HepG2 (cell line): ENCODE data around the gene STAMBPL1. TPM values are rescaled to one million over a fixed set of nuclear protein-coding genes. Genes with fewer than 3 reads are reported as not detected.
A peak's percentile ranks its signal among the peaks of the same experiment; 100 is the strongest.

Source experiments
- AKNA ChIP-seq: sonication (generic); formaldehyde crosslinking; IDR thresholded peaks from 2 replicates; pipeline ENCODE4 v1.4.0; 2020; ENCODE audit warnings: missing genetic modification reagents, borderline replicate concordance
- EHMT2 ChIP-seq: fragments of 200-600 bp; sonication (generic); IDR thresholded peaks from 2 replicates; pipeline ENCODE4 v1.7.0; 2017; ENCODE audit warnings: antibody characterized with exemption, low read depth, low read length, borderline replicate concordance
- HHEX ChIP-seq: IDR thresholded peaks from 2 replicates; pipeline ENCODE4 v1.6.1; 2016; ENCODE audit warnings: control low read depth
- JUNB ChIP-seq: sonication (generic); formaldehyde crosslinking; IDR thresholded peaks from 2 replicates; pipeline ENCODE4 v1.8.0; 2022; ENCODE audit warnings: missing genetic modification reagents, mild to moderate bottlenecking, borderline replicate concordance
- JUND ChIP-seq: sonication (generic); formaldehyde crosslinking; IDR thresholded peaks from 2 replicates; pipeline ENCODE4 v1.8.0; 2022; ENCODE audit warnings: mild to moderate bottlenecking, missing genetic modification reagents
- KLF12 ChIP-seq: sonication (generic); formaldehyde crosslinking; IDR thresholded peaks from 2 replicates; pipeline ENCODE4 v1.4.0; 2020; ENCODE audit warnings: missing genetic modification reagents, borderline replicate concordance
- NR3C1 ChIP-seq: sonication (generic); formaldehyde crosslinking; IDR thresholded peaks from 2 replicates; pipeline ENCODE4 v1.4.0; 2020; ENCODE audit warnings: missing genetic modification reagents
- NRL ChIP-seq: sonication (generic); formaldehyde crosslinking; IDR thresholded peaks from 2 replicates; pipeline ENCODE4 v1.5.0; 2020; ENCODE audit warnings: missing genetic modification reagents, mild to moderate bottlenecking, moderate library complexity, borderline replicate concordance
- POGK ChIP-seq: sonication (generic); formaldehyde crosslinking; conservative IDR thresholded peaks from 2 replicates; pipeline ENCODE4 v1.8.0; 2022; ENCODE audit warnings: mild to moderate bottlenecking, moderate library complexity, missing genetic modification reagents
- RFXAP ChIP-seq: sonication (generic); formaldehyde crosslinking; IDR thresholded peaks from 2 replicates; pipeline ENCODE4 v1.4.0; 2020; ENCODE audit warnings: missing genetic modification reagents, borderline replicate concordance
- TMF1 ChIP-seq: sonication (generic); formaldehyde crosslinking; IDR thresholded peaks from 2 replicates; pipeline ENCODE4 v1.8.1; 2022; ENCODE audit warnings: low read depth, missing genetic modification reagents
- ZBTB10 ChIP-seq: sonication (generic); formaldehyde crosslinking; IDR thresholded peaks from 2 replicates; pipeline ENCODE4 v1.4.0; 2020; ENCODE audit warnings: missing genetic modification reagents, borderline replicate concordance
- ZFP41 ChIP-seq: sonication (generic); formaldehyde crosslinking; IDR thresholded peaks from 2 replicates; pipeline ENCODE4 v1.4.0; 2020; ENCODE audit warnings: mild to moderate bottlenecking, missing genetic modification reagents, borderline replicate concordance
- ZNF3 ChIP-seq: IDR thresholded peaks from 2 replicates; pipeline ENCODE4 v1.7.0; 2017; ENCODE audit warnings: inconsistent platforms
- polyA plus RNA-seq, 8 experiments: library from polyadenylated mRNA; depleted of rRNA in 3 of 8; stranded (reverse) in 7 of 8; unstranded in 1 of 8; fragments of >200 nt; fragmentation: Illumina TruSeq in 4 of 8; extraction: Trizol in 4 of 8; gene quantifications; 2 replicates each; pipeline versions ENCODE4 v1.2.1 to v1.2.3, GENCODE V29; 2011 to 2016; ENCODE audit warnings: low read depth in 4 of 8, missing spikeins in 1 of 8, mixed read lengths in 1 of 8; ENCODE audit not compliant: insufficient read depth in 1 of 8
- total RNA-seq, 5 experiments: library from RNA; depleted of rRNA; stranded (reverse); fragments of >200 nt; fragmentation: Illumina TruSeq; extraction: Trizol; gene quantifications; 2 replicates each; pipeline ENCODE4 v1.2.3, GENCODE V29; 2016; ENCODE audit warnings: low read depth in 1 of 5
- TF ChIP-seq, protein P1 (sequence below): sonication (generic); formaldehyde crosslinking; IDR thresholded peaks from 2 replicates; pipeline ENCODE4 v1.8.0; 2022; ENCODE audit warnings: mild to moderate bottlenecking, missing genetic modification reagents
- TF ChIP-seq, protein P2 (sequence below): IDR thresholded peaks from 2 replicates; pipeline ENCODE4 v1.6.1; 2016; ENCODE audit warnings: missing compliant biosample characterization, missing genetic modification reagents, borderline replicate concordance

The STAMBPL1 gene
- total and polyA plus RNA-seq, 2 of the 13 experiments (the other 11 are each of a cell fraction or from before 2014, with no cell fraction given), result 1.4 to 1.5 TPM

- TF ChIP-seq ZBTB10 (CRISPR knock-in tag), result no peak
- no peak for TF ChIP-seq AKNA (CRISPR knock-in tag)
- TF ChIP-seq NR3C1, result no peak
- TF ChIP-seq ZNF3 (CRISPR knock-in tag), result no peak
- no peak for TF ChIP-seq KLF12 (CRISPR knock-in tag)
- TF ChIP-seq, protein P1, sequence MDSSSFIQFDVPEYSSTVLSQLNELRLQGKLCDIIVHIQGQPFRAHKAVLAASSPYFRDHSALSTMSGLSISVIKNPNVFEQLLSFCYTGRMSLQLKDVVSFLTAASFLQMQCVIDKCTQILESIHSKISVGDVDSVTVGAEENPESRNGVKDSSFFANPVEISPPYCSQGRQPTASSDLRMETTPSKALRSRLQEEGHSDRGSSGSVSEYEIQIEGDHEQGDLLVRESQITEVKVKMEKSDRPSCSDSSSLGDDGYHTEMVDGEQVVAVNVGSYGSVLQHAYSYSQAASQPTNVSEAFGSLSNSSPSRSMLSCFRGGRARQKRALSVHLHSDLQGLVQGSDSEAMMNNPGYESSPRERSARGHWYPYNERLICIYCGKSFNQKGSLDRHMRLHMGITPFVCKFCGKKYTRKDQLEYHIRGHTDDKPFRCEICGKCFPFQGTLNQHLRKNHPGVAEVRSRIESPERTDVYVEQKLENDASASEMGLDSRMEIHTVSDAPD (CRISPR knock-in tag), result no peak
- peak; percentile 61; the same call in 1 of the 2 replicates for TF ChIP-seq NRL (CRISPR knock-in tag)
- peak; percentile 77 for TF ChIP-seq TMF1 (CRISPR knock-in tag)
- TF ChIP-seq JUND (CRISPR knock-in tag), result no peak
- no peak for TF ChIP-seq JUNB (CRISPR knock-in tag)
- peak; percentile 26; the same call in 1 of the 2 replicates for TF ChIP-seq RFXAP
- TF ChIP-seq POGK (CRISPR knock-in tag), result 0 out of 2 replicates have a peak, but pooled peaks have one; percentile 42
- TF ChIP-seq, protein P2, sequence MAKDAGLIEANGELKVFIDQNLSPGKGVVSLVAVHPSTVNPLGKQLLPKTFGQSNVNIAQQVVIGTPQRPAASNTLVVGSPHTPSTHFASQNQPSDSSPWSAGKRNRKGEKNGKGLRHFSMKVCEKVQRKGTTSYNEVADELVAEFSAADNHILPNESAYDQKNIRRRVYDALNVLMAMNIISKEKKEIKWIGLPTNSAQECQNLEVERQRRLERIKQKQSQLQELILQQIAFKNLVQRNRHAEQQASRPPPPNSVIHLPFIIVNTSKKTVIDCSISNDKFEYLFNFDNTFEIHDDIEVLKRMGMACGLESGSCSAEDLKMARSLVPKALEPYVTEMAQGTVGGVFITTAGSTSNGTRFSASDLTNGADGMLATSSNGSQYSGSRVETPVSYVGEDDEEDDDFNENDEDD (CRISPR knock-in tag), result peak; percentile 58; the same call in 1 of the 2 replicates
- TF ChIP-seq EHMT2, result no peak
- TF ChIP-seq HHEX (CRISPR knock-in tag), result no peak
- no peak for TF ChIP-seq ZFP41 (CRISPR knock-in tag)
These were observed 434 bp downstream of the STAMBPL1 start (continued) for GRCh38 chr10:88880282-88881076.
